ENCODE data around the gene METTL3. TPM values are rescaled to one million over a fixed set of nuclear protein-coding genes. Genes with fewer than 3 reads are reported as not detected.

Gene METTL3
- polyA plus RNA-seq, 4 donors: 12.3 to 47.4 (median 19.9) TPM

GRCh38 chr14:21476523-21476924 is 34.6 kb downstream of the METTL3 start:
- DNase-seq (peak in 1 of 2 donors; percentile 92), FAIRE-seq (no peak)
- WGBS, 3 donors: 0 to 2% (median 1%) methylated on average over 24 to 27 of the region's 27 CpGs
- H3K4me3 ChIP-seq (ENCODE audit: low read depth in 1 of 3, low read length in 3 of 3): peak overlapping the region; percentile 40 to 91 (median 71)
- peak overlapping the region; percentile 73 to 93 (median 81) for H3K27ac ChIP-seq (ENCODE audit: low read depth in 1 of 3, low read length in 2 of 3)
- H3K9me3 ChIP-seq (ENCODE audit: control insufficient read depth in 2 of 2, insufficient read depth in 1 of 2, low read depth in 1 of 2, low read length in 1 of 2): no peaks in the 10 kb centered on the region
- H3K4me1 ChIP-seq (ENCODE audit: control insufficient read depth in 3 of 3, insufficient read depth in 2 of 3, low read depth in 1 of 3, low read length in 2 of 3): peaks cover 0 to 4% (median 2%) of the 10 kb centered on the region in 3 donors
- peaks cover 0 to 20% (median 7%) of the 10 kb centered on the region in 3 donors for H3K36me3 ChIP-seq (ENCODE audit: control insufficient read depth in 3 of 3, insufficient read depth in 2 of 3, low read depth in 1 of 3, low read length in 3 of 3)
- H3K27me3 ChIP-seq (ENCODE audit: control insufficient read depth in 3 of 3, insufficient read depth in 3 of 3, low read length in 3 of 3): no peaks in the 10 kb centered on the region

GRCh38 chr14:21475767-21476522 is 35.2 kb downstream of the METTL3 start:
- Histone ChIP-seq H3K4me1 (ENCODE audit: control insufficient read depth in 3 of 3, insufficient read depth in 2 of 3, low read depth in 1 of 3, low read length in 2 of 3) (peaks cover 0 to 4% (median 2%) of the 10 kb centered on the region in 3 donors), H3K27me3 (ENCODE audit: control insufficient read depth in 3 of 3, insufficient read depth in 3 of 3, low read length in 3 of 3) (no peaks in the 10 kb centered on the region), H3K36me3 (ENCODE audit: control insufficient read depth in 3 of 3, insufficient read depth in 2 of 3, low read depth in 1 of 3, low read length in 3 of 3) (peaks cover 0 to 20% (median 5%) of the 10 kb centered on the region in 3 donors), H3K27ac (ENCODE audit: low read depth in 1 of 3, low read length in 2 of 3) (peak overlapping the region; percentile 73 to 93 (median 81)), H3K9me3 (ENCODE audit: control insufficient read depth in 2 of 2, insufficient read depth in 1 of 2, low read depth in 1 of 2, low read length in 1 of 2) (no peaks in the 10 kb centered on the region), H3K4me3 (ENCODE audit: low read depth in 1 of 3, low read length in 3 of 3) (peak overlapping the region; percentile 40 to 91 (median 71))
- DNase-seq: peak in 1 of 2 donors; percentile 15
- FAIRE-seq: no peak
- 7 to 29% (median 17%) methylated on average over 10 of the region's 10 CpGs for WGBS, 3 donors

- Histone ChIP-seq H3K27ac (ENCODE audit: low read depth in 1 of 3, low read length in 2 of 3) (no peak overlapping the region), H3K27me3 (ENCODE audit: control insufficient read depth in 3 of 3, insufficient read depth in 3 of 3, low read length in 3 of 3) (no peaks in the 10 kb centered on the region), H3K36me3 (ENCODE audit: control insufficient read depth in 3 of 3, insufficient read depth in 2 of 3, low read depth in 1 of 3, low read length in 3 of 3) (peaks cover 4 to 22% (median 13%) of the 10 kb centered on the region in 3 donors), H3K4me1 (ENCODE audit: control insufficient read depth in 3 of 3, insufficient read depth in 2 of 3, low read depth in 1 of 3, low read length in 2 of 3) (no peaks in the 10 kb centered on the region), H3K9me3 (ENCODE audit: control insufficient read depth in 2 of 2, insufficient read depth in 1 of 2, low read depth in 1 of 2, low read length in 1 of 2) (no peaks in the 10 kb centered on the region), H3K4me3 (ENCODE audit: low read depth in 1 of 3, low read length in 3 of 3) (no peak overlapping the region)
- DNase-seq (no peak), FAIRE-seq (no peak)
- 58 to 91% (median 87%) methylated on average over 1 of the region's 1 CpG for WGBS, 3 donors
Observed at GRCh38 chr14:21467616-21468015, 43.5 kb downstream of the METTL3 start.

- FAIRE-seq: no peak
- H3K4me1 ChIP-seq (ENCODE audit: control insufficient read depth in 3 of 3, insufficient read depth in 2 of 3, low read depth in 1 of 3, low read length in 2 of 3): peaks cover 0 to 5% (median 3%) of the 10 kb centered on the region in 3 donors
- 0 to 1% (median 1%) methylated on average over 36 of the region's 36 CpGs for WGBS, 3 donors
- peak; percentile 99 to 100 for DNase-seq
- peak within 1 kb of the TSS; percentile 94 to 98 (median 94) for H3K27ac ChIP-seq (ENCODE audit: low read depth in 1 of 3, low read length in 2 of 3)
- no peaks in the 10 kb centered on the region for H3K9me3 ChIP-seq (ENCODE audit: control insufficient read depth in 2 of 2, insufficient read depth in 1 of 2, low read depth in 1 of 2, low read length in 1 of 2)
- no peaks in the 10 kb centered on the region for H3K27me3 ChIP-seq (ENCODE audit: control insufficient read depth in 3 of 3, insufficient read depth in 3 of 3, low read length in 3 of 3)
- H3K4me3 ChIP-seq (ENCODE audit: low read depth in 1 of 3, low read length in 3 of 3): peak within 1 kb of the TSS; percentile 55 to 97 (median 85)
- H3K36me3 ChIP-seq (ENCODE audit: control insufficient read depth in 3 of 3, insufficient read depth in 2 of 3, low read depth in 1 of 3, low read length in 3 of 3): peaks cover 0 to 20% (median 4%) of the 10 kb centered on the region in 3 donors
Observed at GRCh38 chr14:21455912-21456667, 55.0 kb downstream of the METTL3 start, which contains the start of gene CHD8. Gene CHD8, minus strand, starts transcription at chr14:21456123. Its CDS starts 24,480 bp downstream, at chr14:21431643.

GRCh38 chr14:21455592-21455911 is 55.6 kb downstream of the METTL3 start:
- Histone ChIP-seq H3K27me3 (ENCODE audit: control insufficient read depth in 3 of 3, insufficient read depth in 3 of 3, low read length in 3 of 3) (no peaks in the 10 kb centered on the region), H3K36me3 (ENCODE audit: control insufficient read depth in 3 of 3, insufficient read depth in 2 of 3, low read depth in 1 of 3, low read length in 3 of 3) (peaks cover 0 to 14% (median 0%) of the 10 kb centered on the region in 3 donors), H3K27ac (ENCODE audit: low read depth in 1 of 3, low read length in 2 of 3) (peak overlapping the region; percentile 77 to 98 (median 89)), H3K4me3 (ENCODE audit: low read depth in 1 of 3, low read length in 3 of 3) (peak overlapping the region; percentile 53 to 97 (median 85)), H3K9me3 (ENCODE audit: control insufficient read depth in 2 of 2, insufficient read depth in 1 of 2, low read depth in 1 of 2, low read length in 1 of 2) (no peaks in the 10 kb centered on the region), H3K4me1 (ENCODE audit: control insufficient read depth in 3 of 3, insufficient read depth in 2 of 3, low read depth in 1 of 3, low read length in 2 of 3) (peaks cover 0 to 5% (median 3%) of the 10 kb centered on the region in 3 donors)
- DNase-seq (no peak), FAIRE-seq (no peak)
- 0 to 1% (median 0%) methylated on average over 17 of the region's 17 CpGs for WGBS, 3 donors

GRCh38 chr14:21454843-21455544 is 56.1 kb downstream of the METTL3 start:
- FAIRE-seq: no peak
- Histone ChIP-seq H3K4me3 (ENCODE audit: low read depth in 1 of 3, low read length in 3 of 3) (peak overlapping the region; percentile 53 to 97 (median 85)), H3K36me3 (ENCODE audit: control insufficient read depth in 3 of 3, insufficient read depth in 2 of 3, low read depth in 1 of 3, low read length in 3 of 3) (peaks cover 0 to 13% (median 0%) of the 10 kb centered on the region in 3 donors), H3K4me1 (ENCODE audit: control insufficient read depth in 3 of 3, insufficient read depth in 2 of 3, low read depth in 1 of 3, low read length in 2 of 3) (peaks cover 0 to 5% (median 3%) of the 10 kb centered on the region in 3 donors), H3K9me3 (ENCODE audit: control insufficient read depth in 2 of 2, insufficient read depth in 1 of 2, low read depth in 1 of 2, low read length in 1 of 2) (no peaks in the 10 kb centered on the region), H3K27me3 (ENCODE audit: control insufficient read depth in 3 of 3, insufficient read depth in 3 of 3, low read length in 3 of 3) (no peaks in the 10 kb centered on the region), H3K27ac (ENCODE audit: low read depth in 1 of 3, low read length in 2 of 3) (peak overlapping the region; percentile 77 to 98 (median 89))
- DNase-seq: peak; percentile 11 to 41
- 3 to 22% (median 9%) methylated on average over 15 of the region's 15 CpGs for WGBS, 3 donors

- Histone ChIP-seq H3K9me3 (ENCODE audit: control insufficient read depth in 2 of 2, insufficient read depth in 1 of 2, low read depth in 1 of 2, low read length in 1 of 2) (no peaks in the 10 kb centered on the region), H3K27me3 (ENCODE audit: control insufficient read depth in 3 of 3, insufficient read depth in 3 of 3, low read length in 3 of 3) (no peaks in the 10 kb centered on the region), H3K36me3 (ENCODE audit: control insufficient read depth in 3 of 3, insufficient read depth in 2 of 3, low read depth in 1 of 3, low read length in 3 of 3) (peaks cover 0 to 17% (median 0%) of the 10 kb centered on the region in 3 donors), H3K4me3 (ENCODE audit: low read depth in 1 of 3, low read length in 3 of 3) (no peak overlapping the region), H3K4me1 (ENCODE audit: control insufficient read depth in 3 of 3, insufficient read depth in 2 of 3, low read depth in 1 of 3, low read length in 2 of 3) (peaks cover 0 to 3% (median 1%) of the 10 kb centered on the region in 3 donors), H3K27ac (ENCODE audit: low read depth in 1 of 3, low read length in 2 of 3) (no peak overlapping the region)
- DNase-seq (no peak), FAIRE-seq (no peak)
- 76 to 91% (median 86%) methylated on average over 1 of the region's 1 CpG for WGBS, 3 donors
Observed at GRCh38 chr14:21449899-21450216, 61.3 kb downstream of the METTL3 start.
